ENCODE results near the gene BCL11B.

Gene BCL11B

DNA sequence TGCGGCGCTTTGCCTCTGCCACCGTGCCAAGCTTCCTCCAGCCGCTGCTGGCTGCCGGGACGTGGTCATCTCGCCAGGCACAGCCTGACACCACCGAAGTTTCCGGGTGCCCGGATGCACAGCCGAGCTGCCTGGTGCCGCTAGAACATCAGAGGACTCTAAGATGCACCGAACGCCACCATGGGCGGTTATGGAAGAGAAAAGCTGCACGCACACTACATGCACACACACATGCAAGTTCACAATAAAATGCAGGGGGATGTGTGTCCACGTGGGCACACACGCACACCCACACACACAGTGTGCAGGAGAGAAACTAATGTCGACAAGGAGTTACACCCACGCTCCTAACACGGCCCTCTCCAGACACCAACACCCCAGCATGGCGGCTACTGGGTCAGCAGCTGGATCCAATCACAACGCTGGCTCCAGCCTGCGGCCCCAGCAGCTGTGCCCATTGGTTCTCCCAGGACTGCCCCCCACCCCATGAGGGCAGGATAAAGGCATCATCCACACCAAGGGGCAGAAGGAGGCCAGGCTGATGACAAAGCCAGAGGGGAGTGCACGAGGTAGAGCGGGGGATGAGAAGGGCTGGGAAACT, 82.7 kb downstream of the BCL11B start:
- Histone ChIP-seq H3K79me2 (ENCODE audit: insufficient read depth, low read length) (no peaks in the 10 kb centered on the region), H3K36me3 (ENCODE audit: low read length) (no peaks in the 10 kb centered on the region), H3K9me3 (ENCODE audit: insufficient read depth, low read length) (no peaks in the 10 kb centered on the region), H3K9ac (ENCODE audit: low read length) (no peak overlapping the region), H3K27me3 (ENCODE audit: low read length) (no peaks in the 10 kb centered on the region), H2AFZ (ENCODE audit: low read depth, low read length, severe bottlenecking) (no peak overlapping the region), H3K4me3 (ENCODE audit: insufficient read depth, low read length, poor library complexity, severe bottlenecking) (no peak overlapping the region), H3K27ac (ENCODE audit: low read depth, low read length) (no peak overlapping the region), H3K9me2 (replicated peaks; ENCODE audit: insufficient read depth, low read length) (no peaks in the 10 kb centered on the region), H4K20me1 (ENCODE audit: low read depth, low read length) (no peaks in the 10 kb centered on the region), H3F3A (ENCODE audit: insufficient read depth) (no peaks in the 10 kb centered on the region), H3K4me2 (ENCODE audit: low read depth, low read length, poor library complexity, severe bottlenecking) (no peak overlapping the region)
- TF ChIP-seq, protein P1, sequence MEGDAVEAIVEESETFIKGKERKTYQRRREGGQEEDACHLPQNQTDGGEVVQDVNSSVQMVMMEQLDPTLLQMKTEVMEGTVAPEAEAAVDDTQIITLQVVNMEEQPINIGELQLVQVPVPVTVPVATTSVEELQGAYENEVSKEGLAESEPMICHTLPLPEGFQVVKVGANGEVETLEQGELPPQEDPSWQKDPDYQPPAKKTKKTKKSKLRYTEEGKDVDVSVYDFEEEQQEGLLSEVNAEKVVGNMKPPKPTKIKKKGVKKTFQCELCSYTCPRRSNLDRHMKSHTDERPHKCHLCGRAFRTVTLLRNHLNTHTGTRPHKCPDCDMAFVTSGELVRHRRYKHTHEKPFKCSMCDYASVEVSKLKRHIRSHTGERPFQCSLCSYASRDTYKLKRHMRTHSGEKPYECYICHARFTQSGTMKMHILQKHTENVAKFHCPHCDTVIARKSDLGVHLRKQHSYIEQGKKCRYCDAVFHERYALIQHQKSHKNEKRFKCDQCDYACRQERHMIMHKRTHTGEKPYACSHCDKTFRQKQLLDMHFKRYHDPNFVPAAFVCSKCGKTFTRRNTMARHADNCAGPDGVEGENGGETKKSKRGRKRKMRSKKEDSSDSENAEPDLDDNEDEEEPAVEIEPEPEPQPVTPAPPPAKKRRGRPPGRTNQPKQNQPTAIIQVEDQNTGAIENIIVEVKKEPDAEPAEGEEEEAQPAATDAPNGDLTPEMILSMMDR (IDR thresholded peaks at IDR 0.05; ENCODE audit: insufficient read depth, low read length, poor library complexity, severe bottlenecking) = no peak
- no peak for TF ChIP-seq EZH2phosphoT487 (conservative IDR thresholded peaks at IDR 0.05; ENCODE audit: low read length)

DNA sequence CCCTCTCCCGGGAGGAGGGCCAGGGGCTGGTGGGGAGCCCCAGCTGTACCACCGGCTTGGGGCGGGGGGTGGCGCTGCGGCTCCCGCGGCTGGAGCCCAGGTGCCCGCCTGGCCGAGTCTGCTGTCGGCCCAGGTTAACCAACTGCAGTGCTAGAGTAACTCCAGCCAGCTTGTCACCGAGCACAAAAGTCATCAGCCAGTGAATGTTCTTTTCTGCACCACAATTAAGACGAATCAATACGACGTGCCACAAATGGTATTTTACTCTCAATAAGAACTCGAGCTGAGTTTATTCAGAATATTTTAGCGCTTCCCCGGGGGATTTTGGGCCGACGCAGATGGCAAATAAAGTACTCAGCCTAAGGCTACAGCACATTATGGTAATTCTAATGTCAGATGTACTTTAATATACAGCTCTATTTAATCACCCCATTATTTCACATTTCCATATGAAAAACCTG, 83.2 kb downstream of the BCL11B start:
- Histone ChIP-seq H3F3A (ENCODE audit: insufficient read depth) (no peaks in the 10 kb centered on the region), H3K36me3 (ENCODE audit: low read length) (no peaks in the 10 kb centered on the region), H3K4me3 (ENCODE audit: insufficient read depth, low read length, poor library complexity, severe bottlenecking) (no peak overlapping the region), H3K9me2 (replicated peaks; ENCODE audit: insufficient read depth, low read length) (no peaks in the 10 kb centered on the region), H4K20me1 (ENCODE audit: low read depth, low read length) (no peaks in the 10 kb centered on the region), H3K9ac (ENCODE audit: low read length) (no peak overlapping the region), H3K27ac (ENCODE audit: low read depth, low read length) (no peak overlapping the region), H3K27me3 (ENCODE audit: low read length) (no peaks in the 10 kb centered on the region), H3K79me2 (ENCODE audit: insufficient read depth, low read length) (no peaks in the 10 kb centered on the region), H3K4me2 (ENCODE audit: low read depth, low read length, poor library complexity, severe bottlenecking) (no peak overlapping the region), H2AFZ (ENCODE audit: low read depth, low read length, severe bottlenecking) (no peak overlapping the region), H3K9me3 (ENCODE audit: insufficient read depth, low read length) (no peaks in the 10 kb centered on the region)
- TF ChIP-seq, protein P1 (IDR thresholded peaks at IDR 0.05; ENCODE audit: insufficient read depth, low read length, poor library complexity, severe bottlenecking) = no peak
- TF ChIP-seq EZH2phosphoT487 (conservative IDR thresholded peaks at IDR 0.05; ENCODE audit: low read length) = no peak

DNA sequence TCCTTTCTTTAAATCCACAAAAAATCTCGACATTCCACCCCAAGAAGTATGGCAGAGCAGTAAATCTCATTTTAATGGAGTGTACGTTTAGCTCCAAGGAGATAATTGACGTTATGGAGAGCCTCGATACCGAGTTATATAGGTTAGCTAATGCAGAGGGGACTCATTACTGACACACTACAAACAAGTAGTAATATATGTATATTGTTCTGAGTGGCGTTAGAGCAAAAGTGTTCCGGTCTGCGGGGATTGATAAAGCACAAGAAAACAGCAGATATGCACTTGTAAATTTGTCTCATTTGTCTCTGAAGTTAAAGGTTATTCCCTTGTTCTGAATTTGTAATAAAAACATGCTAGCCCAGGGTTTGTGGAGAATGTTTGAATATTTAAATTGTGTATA, 84.1 kb downstream of the BCL11B start:
- Histone ChIP-seq H3K36me3 (ENCODE audit: low read length) (no peaks in the 10 kb centered on the region), H3K4me3 (ENCODE audit: insufficient read depth, low read length, poor library complexity, severe bottlenecking) (no peak overlapping the region), H3K9me2 (replicated peaks; ENCODE audit: insufficient read depth, low read length) (no peaks in the 10 kb centered on the region), H3K9me3 (ENCODE audit: insufficient read depth, low read length) (no peaks in the 10 kb centered on the region), H3K27ac (ENCODE audit: low read depth, low read length) (no peak overlapping the region), H3K4me2 (ENCODE audit: low read depth, low read length, poor library complexity, severe bottlenecking) (no peak overlapping the region), H3K27me3 (ENCODE audit: low read length) (no peaks in the 10 kb centered on the region), H3K79me2 (ENCODE audit: insufficient read depth, low read length) (no peaks in the 10 kb centered on the region), H3K9ac (ENCODE audit: low read length) (no peak overlapping the region), H3F3A (ENCODE audit: insufficient read depth) (no peaks in the 10 kb centered on the region), H2AFZ (ENCODE audit: low read depth, low read length, severe bottlenecking) (no peak overlapping the region), H4K20me1 (ENCODE audit: low read depth, low read length) (no peaks in the 10 kb centered on the region)
- TF ChIP-seq EZH2phosphoT487 (conservative IDR thresholded peaks at IDR 0.05; ENCODE audit: low read length) = no peak
- TF ChIP-seq, protein P1 (IDR thresholded peaks at IDR 0.05; ENCODE audit: insufficient read depth, low read length, poor library complexity, severe bottlenecking) = no peak

All from SU-DHL-6 (cell line).